ENCODE results near the gene DUSP16. TPM values are rescaled to one million over a fixed set of nuclear protein-coding genes. Genes with fewer than 3 reads are reported as not detected.

The DUSP16 gene
- total and polyA plus RNA-seq, 2 of the 8 experiments (the other 6 are each of a cell fraction or from before 2014, with no cell fraction given): 31.6 to 55.9 TPM

DNA sequence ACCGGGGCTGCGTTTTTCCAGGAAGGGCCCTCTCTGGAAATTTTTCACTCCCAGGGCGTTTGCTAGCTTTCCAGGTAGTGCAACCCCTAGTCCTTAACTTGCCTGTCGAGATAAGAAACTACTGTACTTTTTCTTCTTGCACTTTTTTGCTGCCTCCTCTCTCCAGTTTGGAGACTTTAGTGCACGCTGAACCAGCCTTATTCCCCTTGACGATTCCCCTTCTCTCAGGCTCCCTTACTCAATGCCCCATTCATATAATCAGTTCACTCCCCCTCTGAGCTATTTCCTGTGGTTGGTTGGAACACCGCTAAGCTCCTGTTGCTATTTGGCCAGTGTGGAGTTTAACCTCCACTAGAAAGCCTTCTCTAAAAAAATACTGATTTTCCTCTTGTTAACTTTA is 49.7 kb upstream of the DUSP16 start (continued):
- TF ChIP-seq CHD7 (IDR thresholded peaks at IDR 0.05; ENCODE audit: insufficient replicate concordance, low read length): no peak
- TF ChIP-seq CBX8 (IDR thresholded peaks at IDR 0.05; ENCODE audit: borderline replicate concordance, low read depth, low read length): no peak
- no peak for TF ChIP-seq ATF3 (IDR thresholded peaks at IDR 0.05; ENCODE audit: insufficient read depth, low read depth, low read length)
- TF ChIP-seq RFX5 (IDR thresholded peaks at IDR 0.05; ENCODE audit: borderline replicate concordance, low read depth, low read length): no peak
- TF ChIP-seq HDAC2 (IDR thresholded peaks at IDR 0.05; ENCODE audit: borderline replicate concordance in 1 of 2, low read depth in 2 of 2, low read length in 2 of 2): no peak
- TF ChIP-seq RXRA (IDR thresholded peaks at IDR 0.05; ENCODE audit: insufficient read depth, low read depth, low read length): no peak
- no peak for TF ChIP-seq SRF (IDR thresholded peaks at IDR 0.05; ENCODE audit: low read depth, low read length)
- no peak for TF ChIP-seq CEBPB (IDR thresholded peaks at IDR 0.05; ENCODE audit: low read depth, low read length)
